Measurements from ENCODE around the gene ASXL1.

Gene ASXL1

GRCh38 chr20:32411955-32412706 lies 54.0 kb downstream of the ASXL1 start:
- no peak for DNase-seq

- no peak for DNase-seq
These were observed 57.4 kb downstream of the ASXL1 start for GRCh38 chr20:32415494-32415893.

- DNase-seq: no peak
These were observed 58.1 kb downstream of the ASXL1 start for GRCh38 chr20:32416206-32416605.

GRCh38 chr20:32418376-32418775 lies 60.2 kb downstream of the ASXL1 start:
- no peak for DNase-seq

- DNase-seq: no peak
These were observed 63.2 kb downstream of the ASXL1 start for GRCh38 chr20:32421290-32421689.

- no peak for DNase-seq
These were observed 69.9 kb downstream of the ASXL1 start for GRCh38 chr20:32427996-32428395.

GRCh38 chr20:32429343-32429742 lies 71.2 kb downstream of the ASXL1 start:
- DNase-seq: no peak

- no peak for DNase-seq
These were observed 71.7 kb downstream of the ASXL1 start for GRCh38 chr20:32429745-32430360.

- DNase-seq: no peak
These were observed 73.3 kb downstream of the ASXL1 start for GRCh38 chr20:32431457-32431856.

GRCh38 chr20:32432277-32432676 lies 74.1 kb downstream of the ASXL1 start:
- no peak for DNase-seq

- no peak for DNase-seq
These were observed 75.3 kb downstream of the ASXL1 start for GRCh38 chr20:32433311-32434021.

GRCh38 chr20:32434434-32434833 lies 76.3 kb downstream of the ASXL1 start:
- DNase-seq: no peak

- DNase-seq: no peak
These were observed 77.4 kb downstream of the ASXL1 start for GRCh38 chr20:32435449-32436107.

- DNase-seq: no peak
These were observed 78.2 kb downstream of the ASXL1 start for GRCh38 chr20:32436142-32436861.

GRCh38 chr20:32436968-32437367 lies 78.8 kb downstream of the ASXL1 start:
- DNase-seq: no peak

- no peak for DNase-seq
These were observed 79.4 kb downstream of the ASXL1 start for GRCh38 chr20:32437391-32438074.

GRCh38 chr20:32438331-32438858 lies 80.3 kb downstream of the ASXL1 start:
- DNase-seq: no peak

- no peak for DNase-seq
These were observed 81.2 kb downstream of the ASXL1 start for GRCh38 chr20:32439132-32439829.

- no peak for DNase-seq
These were observed 82.1 kb downstream of the ASXL1 start for GRCh38 chr20:32440069-32440757.

- no peak for DNase-seq
These were observed 82.6 kb downstream of the ASXL1 start for GRCh38 chr20:32440758-32441078.

GRCh38 chr20:32441638-32442037 lies 83.5 kb downstream of the ASXL1 start:
- DNase-seq: no peak
